SK-MEL-5 (cell line): ENCODE data around the gene USP22. TPM values are rescaled to one million over a fixed set of nuclear protein-coding genes. Genes with fewer than 3 reads are reported as not detected.

ENCODE experiments used
- DNase-seq: peaks from one replicate; pipeline ENCODE4 v3.0.0-alpha.2; 2016; ENCODE audit warnings: low read depth, low spot score
- in situ Hi-C: cut with HindIII; loops from 2 replicates; pipeline ENCODE4 v1.10.0; 2016; ENCODE audit warnings: low sequenced_read_pairs, high pct_unique_total_duplicates, low pct_unique_long_range_greater_than_20kb
- small RNA-seq, 2 experiments: library from RNA; depleted of rRNA; stranded (forward); fragments of <200 nt; gene quantifications; one replicate each; pipeline ENCODE3, GENCODE V24; 2014
- total RNA-seq: library from RNA; depleted of rRNA; stranded (reverse); fragments of >200 nt; shearing (Covaris generic); gene quantifications from 2 replicates; pipeline ENCODE4 v1.2.3, GENCODE V29; 2014; rRNA removed

The USP22 gene
- total RNA-seq, 1 experiment from 2014 or later: 210 TPM

DNA sequence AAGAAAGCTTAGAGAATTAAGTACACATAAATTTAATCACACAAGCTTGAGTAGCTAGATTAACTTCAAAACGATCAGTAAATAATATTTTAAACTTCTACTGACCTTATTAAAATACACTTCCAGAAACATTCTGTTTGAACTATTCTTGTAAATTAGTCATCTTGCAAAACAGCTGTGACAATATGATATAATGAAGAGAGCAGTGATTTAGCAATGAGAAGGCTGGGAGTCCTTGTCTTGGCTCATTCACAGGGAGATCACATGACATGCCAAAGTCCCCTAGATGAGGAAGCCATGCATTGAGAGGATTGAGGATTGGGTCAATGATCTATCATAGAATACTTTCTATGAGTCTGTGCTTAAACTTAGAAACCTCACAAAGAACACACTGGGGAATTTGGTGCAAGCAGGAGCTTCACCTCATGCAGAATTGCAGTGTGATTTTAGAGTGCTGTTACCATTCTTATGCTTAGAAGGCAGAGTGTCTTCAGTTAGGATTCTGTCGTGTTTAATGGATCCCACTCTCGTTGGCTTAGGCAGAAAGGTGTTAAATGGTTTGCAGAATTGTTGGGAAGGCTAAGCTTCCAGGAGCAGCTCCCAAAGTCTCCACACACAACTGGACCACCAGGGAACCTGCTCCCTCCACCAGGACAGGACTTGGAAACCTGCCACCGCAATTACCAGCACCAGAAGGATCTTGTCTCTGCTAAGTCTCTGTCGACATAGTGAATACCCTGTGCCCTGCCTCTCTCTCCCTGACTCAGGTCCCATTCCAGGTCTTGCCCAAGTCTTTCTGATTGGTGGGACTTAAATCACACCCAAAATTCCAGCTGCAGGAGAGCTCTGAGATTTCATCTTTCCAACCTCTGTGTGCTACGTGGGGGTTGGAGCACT, 87.1 kb downstream of the USP22 start:
- DNase-seq: peak; percentile 32
- in situ Hi-C loops: no loop called here

- in situ Hi-C loops: no loop called here
- DNase-seq: no peak
Measured at GRCh38 chr17:20954794-20955193, 88.0 kb downstream of the USP22 start.

DNA sequence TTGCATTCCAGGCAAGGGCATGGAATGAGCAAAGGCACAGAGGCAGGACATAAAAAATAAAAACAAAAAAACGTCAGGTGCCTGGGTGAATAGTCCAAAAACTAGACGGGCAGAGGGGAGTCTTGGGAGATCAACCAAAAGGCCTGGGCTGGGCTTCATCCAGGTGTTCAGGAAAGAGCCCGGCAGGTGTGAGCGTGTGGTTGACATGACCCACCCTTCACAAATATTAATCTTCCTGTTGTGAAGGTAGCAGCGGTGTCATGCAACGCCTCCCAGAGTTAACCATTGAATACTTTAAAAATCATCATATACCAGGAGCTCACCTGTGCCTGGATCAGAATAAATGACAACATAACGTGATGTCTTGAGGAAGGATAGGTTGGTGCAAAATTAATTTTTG, 90.6 kb downstream of the USP22 start:
- DNase-seq: no peak
- in situ Hi-C loops: no loop called here

Small RNA genes within 50 kb of the gene (small RNA-seq; reads per million reads assigned to genes)
- 0 reads per million in 2 experiments for gene AC087393.1

Other genes starting within 250 kb of the USP22 start
- 17.7 and 24.4 TPM in 2 replicates for gene DHRS7B, start 84.0 kb upstream of the USP22 start, total RNA-seq
- gene TMEM11, start 171.2 kb upstream of the USP22 start, total RNA-seq: 14.0 and 17.1 TPM in 2 replicates
- gene NATD1, start 210.4 kb upstream of the USP22 start, total RNA-seq: 2.7 and 3.4 TPM in 2 replicates
- gene MAP2K3, start 241.7 kb upstream of the USP22 start, total RNA-seq: 27.0 and 28.7 TPM in 2 replicates